ENCODE results near the gene RCSD1.

DNA sequence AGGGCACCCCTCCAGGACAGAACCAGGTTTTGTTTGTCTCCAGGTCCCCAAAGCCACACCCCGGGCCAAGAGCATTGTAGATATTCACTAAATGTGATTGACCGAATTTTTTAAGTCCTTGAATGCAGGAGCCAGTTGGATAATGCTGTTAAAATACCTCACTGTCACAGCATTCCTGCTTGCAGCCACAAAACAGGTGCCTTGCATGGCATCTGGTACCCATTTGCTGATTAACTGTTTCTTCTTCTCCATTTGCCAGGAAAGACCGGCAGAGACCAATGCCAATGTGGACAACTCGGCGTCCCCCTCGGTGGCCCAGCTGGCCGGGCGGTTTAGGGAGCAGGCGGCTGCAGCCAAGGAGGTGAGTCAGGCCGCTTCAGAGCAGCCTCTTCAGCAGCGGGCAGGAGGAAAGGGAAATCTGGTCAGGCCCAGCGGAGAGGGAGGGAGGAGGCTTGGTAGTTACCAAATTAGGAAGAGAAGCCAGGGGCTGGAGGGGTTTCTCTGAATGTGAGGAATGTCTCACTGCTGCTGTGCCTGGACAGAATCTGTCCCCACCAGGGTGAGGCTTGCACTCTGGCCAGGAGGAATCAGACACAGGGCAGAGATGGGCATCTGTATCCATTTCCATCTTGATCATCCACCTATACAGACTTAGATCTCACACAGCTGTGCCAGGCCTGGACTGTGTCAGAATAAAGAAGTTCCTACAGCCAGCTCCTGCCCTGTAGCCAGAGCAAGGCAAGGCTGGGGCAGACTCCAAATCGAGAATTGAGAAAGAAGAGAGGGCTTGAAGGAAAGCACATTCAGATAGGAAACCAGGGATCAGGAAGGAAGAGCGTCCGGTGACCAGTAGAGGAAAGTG lies 53.8 kb downstream of the RCSD1 start:
- TF ChIP-seq CTCF (IDR thresholded peaks at IDR 0.05; ENCODE audit: insufficient read depth, low read length), result no peak
- TF ChIP-seq POLR2AphosphoS5 (IDR thresholded peaks at IDR 0.05; ENCODE audit: low read depth), result no peak
- TF ChIP-seq GABPA (IDR thresholded peaks at IDR 0.05; ENCODE audit: low read depth), result no peak
- TF ChIP-seq SPI1 (IDR thresholded peaks at IDR 0.05; ENCODE audit: borderline replicate concordance, low read depth), result no peak
- no peak for TF ChIP-seq REST (IDR thresholded peaks at IDR 0.05; ENCODE audit: insufficient replicate concordance, low read depth)
